Cardiac septum (tissue), 1 donor: ENCODE measurements around the gene TEX38. TPM values are rescaled to one million over a fixed set of nuclear protein-coding genes. Genes with fewer than 3 reads are reported as not detected.
"Not testable (repeated sequence)": the region's sequence is repeated elsewhere in the genome, so short reads cannot be mapped to it uniquely, and the experiment has no call there.

ENCODE experiments used
- DNase-seq: peaks from one replicate; pipeline ENCODE4 v3.0.0-alpha.2; 2020; ENCODE audit warnings: low spot score
- intact Hi-C: fragments of 100-400 bp; cut with DNase I; formaldehyde crosslinking; loops from one replicate; pipeline ENCODE4 v1.14.0; 2022
- total RNA-seq: library from RNA; stranded (reverse); fragmentation: NEBNext Ultra II Directional; extraction: Animal tissue kit (Norgen Biotek cat#: 25700); gene quantifications from one replicate; pipeline ENCODE4 v1.2.1, GENCODE V29; 2021
- donor health status: DM: no; HTN: no; CAD: no.

The TEX38 gene
- total RNA-seq, 1 donor from 2014 or later, result 0.24 TPM

GRCh38 chr1:46717654-46718053 is 46.0 kb downstream of the TEX38 start:
- DNase-seq, result no peak
- intact Hi-C loops, result loop anchor here (5.0 kb wide), 1 partner anchor 100 kb away; the partner anchor contains the start of gene MOB3C

DNA sequence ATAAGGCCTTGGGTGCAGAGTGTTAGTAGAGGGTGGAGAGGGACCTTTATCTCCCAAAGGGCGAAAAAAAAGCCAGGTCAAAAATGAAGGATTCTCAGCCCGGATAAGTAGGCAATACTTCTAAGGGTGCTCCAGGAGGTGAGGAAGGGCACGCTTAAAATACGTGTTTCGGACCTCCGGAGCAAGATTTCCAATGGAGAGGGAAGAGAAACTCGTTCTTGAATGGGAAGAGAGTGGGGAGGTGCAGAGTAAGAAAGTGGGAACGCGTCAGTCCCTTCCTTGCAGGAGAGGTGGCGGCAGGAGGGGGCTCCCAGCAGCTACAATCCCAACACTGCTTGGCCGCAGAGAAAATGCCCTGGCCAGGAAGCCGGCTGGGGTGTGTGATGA is 46.7 kb downstream of the TEX38 start:
- no peak for DNase-seq
- intact Hi-C loops, result loop anchor here (5.0 kb wide), 1 partner anchor 101 kb away; the partner anchor contains the start of gene MOB3C

DNA sequence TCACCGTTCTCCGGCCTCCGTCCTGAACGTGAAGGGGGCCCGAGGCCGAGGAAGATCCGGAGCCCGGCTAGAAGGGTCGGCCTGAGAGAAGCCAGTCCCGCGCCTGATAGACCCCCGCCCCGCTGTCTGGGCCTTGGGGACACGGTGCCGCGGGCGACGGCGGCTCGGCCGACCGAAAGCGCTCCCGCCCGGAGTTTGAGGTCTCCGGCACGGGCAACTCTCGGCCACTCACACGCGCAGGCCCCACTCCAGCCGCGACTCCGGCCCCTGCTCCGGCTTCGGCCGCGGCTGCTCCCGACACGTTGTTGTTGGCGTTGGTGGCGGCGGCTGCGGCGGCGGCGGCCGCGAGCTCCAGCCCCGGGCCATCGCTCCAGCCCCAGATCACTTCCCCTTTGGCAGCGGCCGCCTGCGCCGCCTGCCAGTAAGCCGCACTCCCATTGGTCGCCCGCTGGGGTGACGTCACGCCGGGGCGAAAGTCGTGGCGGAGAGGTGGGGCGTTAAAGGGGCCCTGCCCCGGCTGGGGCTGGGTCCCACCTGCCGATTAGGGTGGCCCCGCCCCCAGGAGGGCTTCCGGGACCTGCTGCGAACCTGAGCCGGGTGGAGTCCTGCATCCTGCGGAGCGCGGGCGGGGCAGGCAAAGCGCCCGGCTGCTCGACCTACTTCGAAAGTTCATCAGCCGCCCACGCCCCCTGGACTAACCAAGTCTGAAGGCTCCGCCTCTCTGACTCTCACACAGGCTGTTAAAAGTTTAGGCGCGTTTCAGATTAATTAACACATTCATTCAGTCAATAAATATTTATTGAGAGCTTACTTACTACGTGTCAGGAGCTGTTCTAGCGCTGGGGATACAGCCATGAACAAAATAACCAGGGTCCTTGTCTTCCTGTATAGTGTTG is 47.3 kb downstream of the TEX38 start, which contains the start of gene EFCAB14:
EFCAB14 (minus strand) TSS at position 388 of the 896 bp plus-strand sequence. CDS start 1,027 bp downstream, outside the sequence.
- intact Hi-C loops, result loop anchor here (1.0 to 5.0 kb wide), 2 partner anchors 50 to 102 kb away; partner anchors contain the start of gene MOB3C
- peak; percentile 99 for DNase-seq

DNA sequence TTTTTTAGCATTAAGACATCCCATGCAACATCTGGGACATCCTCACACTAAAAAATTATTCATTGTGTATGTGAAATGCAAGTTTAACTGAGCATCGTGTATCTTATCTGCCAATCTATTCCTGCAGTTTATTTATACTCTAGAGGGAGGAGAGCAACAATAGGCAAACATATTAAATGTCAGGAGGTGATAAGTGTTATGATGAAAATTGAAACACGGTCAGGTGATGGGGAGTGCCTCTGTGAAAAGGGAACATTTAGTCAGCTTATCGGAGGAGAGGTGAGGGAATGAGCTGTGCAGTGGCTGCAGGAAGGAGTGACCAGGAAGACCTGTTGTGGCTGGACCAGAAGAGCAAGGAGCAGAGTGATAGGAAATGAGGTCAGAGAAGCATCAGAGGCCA is 48.0 kb downstream of the TEX38 start:
- no peak for DNase-seq
- intact Hi-C loops, result loop anchor here (1.0 to 5.0 kb wide), 3 partner anchors 50 to 172 kb away; partner anchors contain the start of gene MOB3C

GRCh38 chr1:46720319-46720718 is 48.7 kb downstream of the TEX38 start:
- not testable (repeated sequence) for DNase-seq
- intact Hi-C loops, result loop anchor here (5.0 kb wide), 1 partner anchor 173 kb away; no protein-coding TSS in a partner anchor

- intact Hi-C loops, result loop anchor here (5.0 kb wide), 1 partner anchor 174 kb away; no protein-coding TSS in a partner anchor
- no peak for DNase-seq
These were observed 49.5 kb downstream of the TEX38 start for GRCh38 chr1:46721204-46721603.

- no peak for DNase-seq
- intact Hi-C loops, result loop anchor here (2.0 to 5.0 kb wide), 2 partner anchors 174 to 189 kb away; no protein-coding TSS in a partner anchor
These were observed 50.1 kb downstream of the TEX38 start for GRCh38 chr1:46721686-46722205.

Other genes with a start within 250 kb of the TEX38 start
- not detected for gene DMBX1, start 182.0 kb upstream of the TEX38 start, total RNA-seq
- gene KNCN, start 120.2 kb upstream of the TEX38 start, total RNA-seq, result not detected
- gene MKNK1, start 67.6 kb upstream of the TEX38 start, total RNA-seq, result 38.2 TPM
- 14.9 TPM for gene MOB3C, start 55.0 kb upstream of the TEX38 start, total RNA-seq
- gene ATPAF1, start 3.5 kb upstream of the TEX38 start, total RNA-seq, result 190 TPM
- 53.7 TPM for gene EFCAB14, start 47.3 kb downstream of the TEX38 start, total RNA-seq
- gene CYP4B1, start 127.2 kb downstream of the TEX38 start, total RNA-seq, result not detected